H1 (cell line): ENCODE measurements around the gene PDIA3. TPM values are rescaled to one million over a fixed set of nuclear protein-coding genes. Genes with fewer than 3 reads are reported as not detected.

Experiments
- ASH2L ChIP-seq: fragments of 200-600, 300-600 bp; sonication (generic); IDR thresholded peaks from one replicate; pipeline ENCODE4 v1.7.1; 2017; ENCODE audit warnings: low read length
- BACH1 ChIP-seq: IDR thresholded peaks from 2 replicates; pipeline ENCODE4 v1.6.1; 2012; ENCODE audit warnings: low read length, improper control_type of control experiment
- CREB1 ChIP-seq: IDR thresholded peaks from 2 replicates; pipeline ENCODE4 v1.6.1; 2012; ENCODE audit warnings: inconsistent platforms
- EP300 ChIP-seq, 2 experiments: IDR thresholded peaks; 1 replicate in 1 of 2; 2 replicates in 1 of 2; pipeline ENCODE4 v1.6.1; 2011 to 2012; ENCODE audit warnings: low read depth in 2 of 2, low read length in 2 of 2, mild to moderate bottlenecking in 2 of 2, borderline replicate concordance in 1 of 2, inconsistent platforms in 1 of 2, moderate library complexity in 1 of 2
- KDM5A ChIP-seq: fragments of 200-600 bp; IDR thresholded peaks from 2 replicates; pipeline ENCODE4 v1.7.1; 2012; ENCODE audit warnings: mild to moderate bottlenecking, low read length, inconsistent platforms, mixed read lengths
- MAX ChIP-seq: IDR thresholded peaks from 2 replicates; pipeline ENCODE4 v1.6.1; 2012; ENCODE audit warnings: inconsistent platforms
- PHF8 ChIP-seq: fragments of 200-600 bp; sonication (generic); conservative IDR thresholded peaks from 2 replicates; pipeline ENCODE4 v1.7.1; 2012; ENCODE audit warnings: low read depth, mild to moderate bottlenecking, inconsistent platforms, low read length, moderate library complexity
- SP2 ChIP-seq: IDR thresholded peaks from 2 replicates; pipeline ENCODE4 v1.6.1; 2012; ENCODE audit warnings: mild to moderate bottlenecking, low read length, inconsistent platforms
- SP4 ChIP-seq: IDR thresholded peaks from 2 replicates; pipeline ENCODE4 v1.6.1; 2012; ENCODE audit warnings: low read length, inconsistent platforms
- SUZ12 ChIP-seq: fragments of 200-600 bp; sonication (generic); IDR thresholded peaks from 2 replicates; pipeline ENCODE4 v1.6.1; 2012; ENCODE audit warnings: mild to moderate bottlenecking, inconsistent platforms, low read length, moderate library complexity, mixed read lengths
- TAF7 ChIP-seq: optimal IDR thresholded peaks from 2 replicates; pipeline ENCODE3; 2011; ENCODE audit warnings: low read depth, mild to moderate bottlenecking, inconsistent platforms, low read length, moderate library complexity, borderline replicate concordance
- TBP ChIP-seq: IDR thresholded peaks from 2 replicates; pipeline ENCODE4 v1.6.1; 2011; ENCODE audit warnings: low read depth, low read length, improper control_type of control experiment
- YY1 ChIP-seq: IDR thresholded peaks from 2 replicates; pipeline ENCODE4 v1.6.1; 2011; ENCODE audit warnings: low read depth, mild to moderate bottlenecking, low read length
- polyA plus RNA-seq, 7 experiments: library from polyadenylated mRNA; depleted of rRNA in 3 of 7; stranded (reverse) in 5 of 7; unstranded in 2 of 7; fragments of >200 nt in 5 of 7; fragments of 200-250 nt in 2 of 7; gene quantifications; 1 replicate in 5 of 7; 2 replicates in 1 of 7; 4 replicates in 1 of 7; pipeline versions ENCODE4 v1.2.1 to v1.2.3, GENCODE V29; 2011 to 2013; ENCODE audit warnings: missing spikeins in 2 of 7, mixed read lengths in 2 of 7
- total RNA-seq: library from RNA; stranded (reverse); fragmentation: NEBNext Ultra II Directional; extraction: Animal tissue kit (Norgen Biotek cat#: 25700); gene quantifications from 2 replicates; pipeline ENCODE4 v1.2.1, GENCODE V29; 2021
- TF ChIP-seq, protein P1 (sequence below): IDR thresholded peaks from 2 replicates; pipeline ENCODE4 v1.6.1; 2012; ENCODE audit warnings: inconsistent platforms

The PDIA3 gene
- total and polyA plus RNA-seq, 2 of the 8 experiments (the other 6 are each of a cell fraction or from before 2014, with no cell fraction given): 90.4 to 655 TPM

DNA sequence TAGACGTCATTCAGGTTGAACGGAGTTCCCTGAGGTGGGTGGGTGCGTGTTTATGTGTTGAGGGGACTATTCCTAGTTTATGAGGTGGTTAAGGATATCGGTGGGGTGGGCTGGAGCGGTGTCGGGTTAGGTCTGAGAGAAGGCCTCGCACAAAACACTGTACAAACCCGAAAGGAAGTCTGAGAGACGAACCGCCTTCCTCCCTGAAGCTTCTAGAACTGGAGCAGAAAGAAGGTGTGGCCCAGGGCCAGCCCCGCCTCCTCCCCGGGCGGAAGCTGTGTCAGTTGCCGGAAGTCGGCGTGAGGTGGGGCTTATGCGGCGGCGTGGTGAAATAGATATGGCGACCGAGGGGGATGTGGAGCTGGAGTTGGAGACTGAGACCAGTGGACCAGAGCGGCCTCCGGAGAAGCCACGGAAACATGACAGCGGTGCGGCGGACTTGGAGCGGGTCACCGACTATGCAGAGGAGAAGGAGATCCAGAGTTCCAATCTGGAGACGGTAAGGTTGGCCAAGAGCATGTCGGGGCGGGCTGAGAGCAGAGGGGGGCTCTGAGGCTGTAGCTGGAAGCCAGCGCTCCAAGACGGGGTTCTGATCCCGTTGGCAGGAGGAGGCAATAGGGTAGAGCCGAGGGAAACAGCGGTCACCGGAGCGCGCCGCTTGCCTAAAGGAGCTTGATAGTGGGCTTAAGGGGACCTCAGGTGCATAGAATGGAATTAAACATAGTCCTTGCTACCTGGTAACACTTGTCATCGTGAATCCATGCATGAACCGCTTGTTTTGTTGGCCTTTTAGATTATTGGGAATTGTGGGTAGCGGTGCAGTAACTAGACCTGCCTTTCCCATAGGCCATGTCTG, 54.3 kb downstream of the PDIA3 start, which contains the start of gene HYPK (continued):
- TF ChIP-seq KDM5A (peak; percentile 75; the same call in 1 of the 2 replicates), ASH2L (peak; percentile 73), BACH1 (no peak), EP300 (IDR thresholded peaks at IDR 0.05; ENCODE audit: borderline replicate concordance in 1 of 2, low read depth in 2 of 2, low read length in 2 of 2) (no peak), CREB1 (peak; percentile 38; the same call in 1 of the 2 replicates), SP4 (no peak), SUZ12 (no peak), TBP (peak; percentile 75), PHF8 (peak; percentile 75), YY1 (peak; percentile 89), TAF7 (peak; percentile 46), SP2 (no peak), MAX (peak; percentile 59)
- TF ChIP-seq, protein P1, sequence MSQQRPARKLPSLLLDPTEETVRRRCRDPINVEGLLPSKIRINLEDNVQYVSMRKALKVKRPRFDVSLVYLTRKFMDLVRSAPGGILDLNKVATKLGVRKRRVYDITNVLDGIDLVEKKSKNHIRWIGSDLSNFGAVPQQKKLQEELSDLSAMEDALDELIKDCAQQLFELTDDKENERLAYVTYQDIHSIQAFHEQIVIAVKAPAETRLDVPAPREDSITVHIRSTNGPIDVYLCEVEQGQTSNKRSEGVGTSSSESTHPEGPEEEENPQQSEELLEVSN: peak; percentile 17; the same call in 1 of the 2 replicates
